OCI-LY1 (cell line): ENCODE measurements around the gene FRY.

Experiments used
- CTCF ChIP-seq: fragments of 200-600 bp; sonication (generic), shearing (Covaris generic); IDR thresholded peaks from 2 replicates; pipeline ENCODE4 v1.5.1; 2017; ENCODE audit warnings: mild to moderate bottlenecking, antibody characterized with exemption, low read length, moderate library complexity, mixed read lengths
- EZH2 ChIP-seq: fragments of 200-600 bp; sonication (generic), shearing (Covaris generic); IDR thresholded peaks from 2 replicates; pipeline ENCODE4 v1.8.0; 2017; ENCODE audit warnings: borderline replicate concordance, mixed run types, mild to moderate bottlenecking, antibody characterized with exemption, low read length, moderate library complexity, mixed read lengths

- TF ChIP-seq EZH2 = no peak
- no peak for TF ChIP-seq CTCF
These were observed 22.9 kb upstream of the FRY start for GRCh38 chr13:32008518-32009175.
